Aorta (tissue), 5 donors: Measurements from ENCODE around the gene CENPQ. TPM values are rescaled to one million over a fixed set of nuclear protein-coding genes. Genes with fewer than 3 reads are reported as not detected.
A peak's percentile ranks its signal among the peaks of the same experiment; 100 is the strongest.
"Not testable (repeated sequence)": the region's sequence is repeated elsewhere in the genome, so short reads cannot be mapped to it uniquely, and the experiment has no call there.

Source experiments
- ATAC-seq: fragments of 200-7000 bp; cut with Tn5 transposase; one replicate; pipeline ENCODE4 v1.9.1; 2022; ENCODE audit warnings: moderate library complexity; ENCODE audit not compliant: low FRiP score
- DNase-seq, 2 donors: peaks; one replicate each; pipeline ENCODE4 v3.0.0-alpha.2; 2020
- H3K27ac ChIP-seq, 2 donors: one replicate each; pipeline ENCODE4 v1.5.1; 2013; ENCODE audit warnings: low read length in 2 of 2, mild to moderate bottlenecking in 2 of 2, moderate library complexity in 2 of 2, control low read depth in 1 of 2, inconsistent platforms in 1 of 2, low read depth in 1 of 2
- H3K27me3 ChIP-seq, 2 donors: one replicate each; pipeline ENCODE4 v1.6.1; 2013; ENCODE audit warnings: control low read depth in 1 of 2, low read length in 1 of 2, mild to moderate bottlenecking in 1 of 2, moderate library complexity in 1 of 2; ENCODE audit not compliant: insufficient read depth in 2 of 2, control insufficient read depth in 1 of 2
- H3K36me3 ChIP-seq, 2 donors: one replicate each; pipeline ENCODE4 v1.6.1; 2013; ENCODE audit warnings: control low read depth in 1 of 2, low read length in 1 of 2, mild to moderate bottlenecking in 1 of 2; ENCODE audit not compliant: insufficient read depth in 2 of 2, control insufficient read depth in 1 of 2
- H3K4me1 ChIP-seq, 2 donors: one replicate each; pipeline ENCODE4 v1.6.1; 2013; ENCODE audit warnings: low read length in 2 of 2, control low read depth in 1 of 2, mild to moderate bottlenecking in 1 of 2, moderate library complexity in 1 of 2; ENCODE audit not compliant: insufficient read depth in 2 of 2, control insufficient read depth in 1 of 2
- H3K4me3 ChIP-seq, 2 donors: one replicate each; pipeline ENCODE4 v1.5.1; 2013; ENCODE audit warnings: low read length in 2 of 2, control low read depth in 1 of 2, mild to moderate bottlenecking in 1 of 2
- H3K9me3 ChIP-seq: one replicate; pipeline ENCODE4 v1.6.1; 2013; ENCODE audit warnings: mild to moderate bottlenecking, low read length; ENCODE audit not compliant: control insufficient read depth
- WGBS, 2 donors: extraction: QIAGEN DNeasy Blood & Tissue Kit; methylation state at CpG; one replicate each; pipeline ENCODE4 v1.1.7; 2013; 5-methylcytosine and 5-hydroxymethylcytosine counted together
- intact Hi-C, 2 donors: fragments of 100-400 bp; cut with DNase I; formaldehyde crosslinking; loops; one replicate each; pipeline versions ENCODE4 v1.14.2 to v1.15.0; 2022
- polyA plus RNA-seq, 2 donors: library from polyadenylated mRNA; stranded (reverse); fragments of 200-250 nt; gene quantifications; one replicate each; pipeline ENCODE4 v1.2.3, GENCODE V29; 2013
- total RNA-seq, 2 donors: library from RNA; stranded (reverse); fragmentation: NEBNext Ultra II Directional; extraction: Animal tissue kit (Norgen Biotek cat#: 25700); gene quantifications; one replicate each; pipeline ENCODE4 v1.2.1, GENCODE V29; 2021
- donor health status: healthy with polysubstance abuse.
- donor health status: Bipolar disorder and iron deficiency.
- donor health status: DM: no; HTN: no; CAD: no.
- donor health status: DM: no; HTN: no; CAD: no.
- donor health status: DM: yes; HTN: yes; CAD: no.

Gene CENPQ
- total and polyA plus RNA-seq, 4 donors, result 3.8 to 7.8 (median 4.9) TPM

DNA sequence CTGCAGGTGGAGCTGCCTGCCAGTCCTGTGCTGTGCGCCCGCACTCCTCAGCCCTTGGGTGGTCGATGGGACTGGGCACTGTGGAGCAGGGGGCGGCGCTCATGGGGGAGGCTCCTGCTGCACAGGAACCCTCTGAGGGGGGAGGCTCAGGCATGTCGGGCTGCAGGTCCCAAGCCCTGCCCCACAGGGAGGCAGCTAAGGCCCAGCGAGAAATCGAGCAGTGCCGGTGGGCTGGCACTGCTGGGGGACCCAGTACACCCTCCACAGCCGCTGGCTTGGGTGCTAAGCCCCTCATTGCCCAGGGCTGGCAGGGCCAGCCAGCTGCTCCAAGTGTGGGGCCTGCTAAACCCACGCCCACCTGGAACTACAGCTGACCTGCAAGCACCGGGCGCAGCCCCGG is 20.2 kb downstream of the CENPQ start:
- H3K27ac ChIP-seq, H3K9me3 ChIP-seq, intact Hi-C loops, ATAC-seq, H3K4me3 ChIP-seq, H3K4me1 ChIP-seq, H3K27me3 ChIP-seq, H3K36me3 ChIP-seq: not testable (repeated sequence)
- DNase-seq, result peak in 1 of 2 donors; percentile 59
- 91 to 94% methylated on average over 14 of the region's 14 CpGs for WGBS, 2 donors

DNA sequence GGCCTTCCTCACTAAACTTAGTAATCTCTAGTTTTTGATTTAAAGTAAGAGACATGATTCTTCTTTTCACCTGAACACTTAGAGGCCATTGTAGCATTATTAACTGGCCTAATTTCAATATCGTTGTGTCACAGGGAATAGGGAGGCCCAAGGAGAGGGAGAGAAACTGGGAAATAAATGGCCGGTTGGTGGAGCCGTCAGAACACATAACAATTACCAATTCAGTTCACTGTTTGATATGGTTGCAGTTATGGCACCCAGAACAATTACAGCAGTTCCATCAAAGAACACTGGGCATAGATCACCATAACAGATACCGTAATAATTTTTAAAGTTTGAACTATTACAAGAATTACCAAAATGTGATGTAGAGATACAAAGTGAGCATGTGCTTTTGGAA is 27.5 kb downstream of the CENPQ start:
- Histone ChIP-seq H3K4me1 (no peaks in the 10 kb centered on the region), H3K27me3 (no peaks in the 10 kb centered on the region), H3K27ac (no peak overlapping the region), H3K9me3 (no peaks in the 10 kb centered on the region), H3K36me3 (peaks cover 0 to 2% of the 10 kb centered on the region in 2 donors), H3K4me3 (no peak overlapping the region)
- 98 to 99% methylated on average over 4 of the region's 4 CpGs for WGBS, 2 donors
- intact Hi-C loops, result no loop called here
- no peak for DNase-seq
- ATAC-seq, result no peak

DNA sequence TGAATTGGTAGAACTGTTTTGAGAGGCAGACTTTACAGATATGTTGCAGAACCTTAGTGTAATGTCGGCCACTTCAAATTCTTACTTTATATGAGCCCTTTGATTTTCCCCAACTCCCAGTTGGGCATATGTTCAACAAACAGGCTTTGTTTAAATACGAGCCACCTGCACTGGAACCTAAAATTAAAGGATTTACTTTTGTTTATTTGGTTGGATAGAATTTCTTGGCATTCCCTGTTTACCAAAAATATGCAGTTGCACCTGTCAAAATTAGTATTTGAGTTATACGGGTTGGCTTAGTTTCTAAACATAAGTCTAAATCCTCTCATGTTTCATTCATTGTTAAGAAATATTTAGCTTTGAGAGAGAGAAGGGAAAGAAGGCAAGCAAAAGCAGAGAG is 34.1 kb downstream of the CENPQ start:
- intact Hi-C loops, result no loop called here
- Histone ChIP-seq H3K27me3 (no peaks in the 10 kb centered on the region), H3K27ac (no peak overlapping the region), H3K4me3 (no peak overlapping the region), H3K36me3 (no peaks in the 10 kb centered on the region), H3K9me3 (no peaks in the 10 kb centered on the region), H3K4me1 (no peaks in the 10 kb centered on the region)
- ATAC-seq (no peak), DNase-seq (no peak)
- WGBS, 2 donors, result 72 to 75% methylated on average over 3 of the region's 3 CpGs

DNA sequence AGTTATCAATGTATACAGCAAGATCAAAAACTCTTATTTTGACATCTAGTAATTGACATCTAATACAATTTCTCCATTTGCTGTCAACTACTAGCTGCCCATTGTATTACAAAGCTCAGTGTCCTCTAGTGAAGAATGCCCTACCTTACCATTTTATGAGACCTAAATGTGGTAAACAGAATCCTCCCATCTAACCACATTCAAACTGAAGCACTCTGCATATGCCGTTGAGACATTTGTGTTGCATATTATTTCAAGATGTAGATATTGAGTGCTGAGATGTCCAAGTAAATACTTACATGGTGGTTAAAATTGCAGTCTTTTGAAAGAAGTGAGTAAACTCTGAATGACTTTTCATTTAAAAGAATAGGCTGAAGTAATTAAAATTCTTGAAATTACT is 36.0 kb downstream of the CENPQ start:
- ATAC-seq, result no peak
- no peaks in the 10 kb centered on the region for H3K9me3 ChIP-seq
- intact Hi-C loops, result no loop called here
- H3K4me3 ChIP-seq, result no peak overlapping the region
- no peaks in the 10 kb centered on the region for H3K36me3 ChIP-seq
- no peaks in the 10 kb centered on the region for H3K4me1 ChIP-seq
- no peak for DNase-seq
- H3K27me3 ChIP-seq, result no peaks in the 10 kb centered on the region
- H3K27ac ChIP-seq, result no peak overlapping the region
- 79 to 89% methylated on average over 1 of the region's 1 CpG for WGBS, 2 donors

DNA sequence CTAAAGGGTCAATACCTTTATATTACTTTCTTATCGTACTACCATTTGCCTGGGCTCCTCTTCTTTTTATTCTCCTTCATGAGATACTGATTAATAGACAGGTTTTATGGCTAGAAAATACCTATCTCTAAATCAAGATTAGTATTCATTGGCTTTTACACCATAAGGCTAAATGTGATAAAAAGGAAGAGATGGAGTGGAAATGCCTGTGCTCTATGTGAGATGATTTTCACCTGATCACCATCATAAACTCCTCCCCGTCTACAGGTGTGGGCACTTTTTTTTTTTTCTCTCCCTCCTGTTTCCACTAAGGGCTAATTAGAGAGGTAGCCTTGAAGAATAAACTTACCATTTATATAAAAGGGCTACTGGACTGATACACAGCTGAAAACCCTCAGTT is 36.5 kb downstream of the CENPQ start, which contains the start of gene GLYATL3:
GLYATL3 (plus strand) TSS at position 301 of the 400 bp plus-strand sequence. CDS start 12,068 bp downstream, outside the sequence.
- intact Hi-C loops, result no loop called here
- no peaks in the 10 kb centered on the region for H3K9me3 ChIP-seq
- H3K27ac ChIP-seq, result no peak within 1 kb of the TSS
- DNase-seq, result no peak
- H3K27me3 ChIP-seq, result no peaks in the 10 kb centered on the region
- no peak for ATAC-seq
- H3K4me3 ChIP-seq, result no peak within 1 kb of the TSS
- WGBS, 2 donors, result 41 to 82% methylated on average over 2 of the region's 2 CpGs
- no peaks in the 10 kb centered on the region for H3K36me3 ChIP-seq
- H3K4me1 ChIP-seq, result no peaks in the 10 kb centered on the region

DNA sequence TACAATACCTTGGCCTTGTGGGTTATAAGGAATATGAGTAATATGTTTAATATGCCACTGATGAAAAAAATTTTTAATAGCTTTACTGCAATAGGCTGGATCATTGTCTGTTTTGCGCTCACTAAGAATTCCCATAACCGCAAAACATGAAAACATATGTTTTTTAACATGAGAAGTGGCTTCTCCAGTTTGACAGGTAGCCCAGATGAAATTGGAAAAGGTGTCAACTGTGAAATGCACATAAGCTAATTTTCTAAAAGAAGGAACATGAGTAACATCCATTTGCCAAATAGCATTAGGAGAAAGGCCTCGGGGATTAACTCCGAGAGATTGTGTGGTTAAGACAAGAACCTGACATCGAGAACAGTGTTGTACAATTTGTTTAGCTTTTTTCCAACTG is 41.5 kb downstream of the CENPQ start:
- no peaks in the 10 kb centered on the region for H3K4me1 ChIP-seq
- H3K27ac ChIP-seq, result no peak overlapping the region
- no peaks in the 10 kb centered on the region for H3K36me3 ChIP-seq
- no peak for DNase-seq
- no peak for ATAC-seq
- intact Hi-C loops, result no loop called here
- 70 to 87% methylated on average over 5 of the region's 5 CpGs for WGBS, 2 donors
- H3K4me3 ChIP-seq, result no peak overlapping the region
- no peaks in the 10 kb centered on the region for H3K9me3 ChIP-seq
- H3K27me3 ChIP-seq, result no peaks in the 10 kb centered on the region

DNA sequence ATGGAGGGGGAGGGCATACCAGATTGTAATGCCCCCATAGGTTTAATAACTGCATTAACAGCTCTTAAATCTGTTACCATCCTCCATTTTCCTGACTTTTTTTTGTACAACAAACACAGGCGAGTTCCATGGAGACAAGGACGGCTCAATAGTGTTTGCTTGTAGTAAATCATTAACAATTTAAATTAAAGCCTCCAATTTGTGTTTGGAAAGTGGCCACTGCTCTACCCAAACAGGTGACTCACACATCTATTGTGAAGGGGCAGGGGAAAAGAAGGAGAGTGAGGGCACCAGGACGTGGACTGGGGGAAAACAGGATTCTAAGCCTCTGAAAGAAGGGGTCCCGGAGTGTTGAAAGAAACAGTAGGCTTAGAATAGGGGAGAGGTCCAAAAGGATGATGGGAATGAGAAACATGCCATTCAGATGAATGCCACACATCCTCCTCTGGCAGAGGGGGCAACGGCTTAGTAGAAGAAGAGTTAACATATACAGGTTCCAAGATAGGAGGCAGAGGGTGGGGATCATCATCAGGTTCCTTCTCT is 43.5 kb downstream of the CENPQ start:
- Histone ChIP-seq H3K4me3 (no peak overlapping the region), H3K27ac (no peak overlapping the region), H3K27me3 (no peaks in the 10 kb centered on the region), H3K36me3 (no peaks in the 10 kb centered on the region), H3K4me1 (no peaks in the 10 kb centered on the region), H3K9me3 (no peaks in the 10 kb centered on the region)
- DNase-seq (no peak), ATAC-seq (no peak)
- intact Hi-C loops, result no loop called here
- 73 to 81% methylated on average over 5 of the region's 5 CpGs for WGBS, 2 donors

DNA sequence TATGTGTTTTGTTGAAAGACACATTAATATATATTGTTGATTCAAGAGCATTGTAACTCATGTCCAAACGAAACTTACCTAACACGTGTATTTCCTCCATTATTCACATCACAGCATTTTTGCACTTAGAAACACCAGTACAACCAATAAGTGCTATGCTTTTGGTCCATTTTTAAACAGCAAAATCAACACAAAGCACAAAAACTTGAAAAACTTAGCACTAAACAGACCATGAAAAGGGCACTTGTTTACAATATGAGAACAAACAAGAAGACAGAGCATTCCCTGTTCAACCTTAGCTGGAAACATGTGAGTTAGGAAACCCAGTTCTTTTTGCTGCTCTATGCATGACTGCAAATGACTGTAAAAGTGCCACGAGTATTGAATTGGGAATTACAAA is 46.2 kb downstream of the CENPQ start:
- no peak overlapping the region for H3K27ac ChIP-seq
- H3K27me3 ChIP-seq, result no peaks in the 10 kb centered on the region
- no peaks in the 10 kb centered on the region for H3K9me3 ChIP-seq
- ATAC-seq, result no peak
- intact Hi-C loops, result no loop called here
- DNase-seq, result no peak
- no peaks in the 10 kb centered on the region for H3K36me3 ChIP-seq
- H3K4me1 ChIP-seq, result no peaks in the 10 kb centered on the region
- no peak overlapping the region for H3K4me3 ChIP-seq
- WGBS, 2 donors, result 69 to 70% methylated on average over 3 of the region's 3 CpGs

DNA sequence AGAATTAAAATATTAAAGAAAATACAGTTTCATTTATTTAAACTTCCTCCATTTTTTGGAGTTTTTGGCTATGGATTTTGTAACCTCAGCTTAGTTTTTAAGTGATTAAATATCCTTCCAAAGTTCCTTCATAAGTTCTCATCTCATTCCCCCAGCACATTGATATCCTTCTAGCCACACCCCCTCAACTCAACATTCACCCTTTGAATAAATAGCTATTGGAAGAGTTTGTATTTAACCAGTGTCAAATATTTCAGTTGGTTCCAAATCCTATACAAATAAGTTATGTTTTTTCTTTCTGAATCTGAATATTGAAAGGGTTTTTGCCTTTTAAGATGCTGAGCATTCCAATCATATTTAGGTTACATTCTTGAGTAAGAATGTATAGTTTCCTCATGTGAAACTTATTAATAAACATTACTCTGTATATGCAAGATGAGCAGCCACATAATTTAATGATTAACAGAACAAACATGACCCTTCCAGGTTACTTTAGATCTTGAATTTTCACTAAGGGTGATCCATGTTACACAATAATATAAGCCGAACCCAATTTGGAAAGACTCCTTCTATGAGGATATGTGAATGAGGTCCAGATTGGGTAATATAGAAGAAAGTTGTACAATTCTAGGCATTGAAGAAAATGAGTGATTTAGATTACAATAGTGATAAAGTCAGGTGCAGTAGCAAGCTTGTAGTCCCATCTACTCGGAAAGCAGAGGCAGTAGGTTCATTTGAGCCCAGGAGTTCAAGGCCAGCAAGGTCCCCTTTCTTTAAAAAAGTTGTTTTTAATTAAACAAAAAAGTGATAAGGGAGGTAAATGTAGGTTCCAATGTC is 50.2 kb downstream of the CENPQ start:
- Histone ChIP-seq H3K36me3 (no peaks in the 10 kb centered on the region), H3K27me3 (no peaks in the 10 kb centered on the region), H3K27ac (no peak overlapping the region), H3K9me3 (no peaks in the 10 kb centered on the region), H3K4me1 (no peaks in the 10 kb centered on the region), H3K4me3 (no peak overlapping the region)
- DNase-seq (no peak), ATAC-seq (no peak)
- WGBS, 2 donors, result 66 to 71% methylated on average over 2 of the region's 2 CpGs
- intact Hi-C loops, result no loop called here
